ENCODE data around the gene SLC48A1.
A peak's percentile ranks its signal among the peaks of the same experiment; 100 is the strongest.

Gene SLC48A1

GRCh38 chr12:47744005-47744651 is 28.9 kb upstream of the SLC48A1 start:
- peak in 1 of 2 donors; percentile 41 for DNase-seq (ENCODE audit: low read depth in 2 of 2, low spot score in 1 of 2)

DNA sequence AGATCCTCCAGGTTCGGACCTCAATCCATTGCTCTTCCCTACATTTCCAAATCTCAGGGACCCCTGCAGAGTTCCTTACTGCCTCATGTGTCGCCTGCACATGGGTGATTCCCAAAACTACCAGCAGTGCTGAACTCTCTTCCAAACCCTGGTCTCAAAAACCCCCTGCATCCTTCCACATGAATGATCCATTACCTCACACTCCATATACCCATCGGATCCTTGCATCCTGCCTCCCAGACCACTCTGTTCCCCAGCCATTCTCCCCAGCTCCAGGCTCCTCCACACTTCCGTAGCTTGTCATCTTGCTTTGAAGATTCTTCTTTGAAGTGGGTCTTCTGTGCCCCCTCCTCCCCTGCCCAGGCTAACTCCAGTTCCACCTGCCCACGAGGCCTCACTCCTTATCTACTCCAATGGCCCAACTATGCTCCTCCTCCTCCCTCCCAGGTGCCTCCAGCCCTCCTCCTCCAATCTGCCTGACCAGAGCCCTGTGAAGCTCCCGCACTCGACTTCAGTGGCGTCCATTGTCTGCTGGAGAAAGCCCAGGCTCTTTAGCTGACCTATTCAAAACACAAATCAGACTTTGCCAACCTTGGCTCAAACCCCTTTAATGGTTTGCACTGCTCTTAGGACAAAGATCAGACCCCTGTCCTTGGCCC is 28.1 kb upstream of the SLC48A1 start:
- no peak for DNase-seq (ENCODE audit: low read depth in 2 of 2, low spot score in 1 of 2)

- DNase-seq (ENCODE audit: low read depth in 2 of 2, low spot score in 1 of 2): no peak
These were observed 27.5 kb upstream of the SLC48A1 start for GRCh38 chr12:47745485-47746041.

DNA sequence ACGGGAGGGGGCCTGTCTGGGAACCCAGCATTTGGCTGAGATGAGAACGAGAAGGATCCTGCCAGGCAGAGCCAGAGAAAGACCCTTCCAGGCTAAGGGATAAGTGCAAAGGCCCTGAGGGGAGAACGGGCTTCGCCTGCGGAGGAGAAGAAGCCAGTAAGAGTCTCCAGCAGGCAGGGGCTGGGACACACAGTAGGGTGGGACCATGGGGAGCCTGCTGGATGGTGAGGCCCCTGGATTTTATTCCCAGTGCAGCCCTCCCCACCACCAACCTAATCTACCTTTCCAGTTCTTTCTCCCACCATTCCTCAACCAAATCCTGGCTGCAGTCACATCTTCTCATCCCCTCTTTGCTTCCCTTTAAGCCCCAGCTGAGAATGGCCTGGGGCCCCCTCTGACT is 27.0 kb upstream of the SLC48A1 start:
- no peak for DNase-seq (ENCODE audit: low read depth in 2 of 2, low spot score in 1 of 2)

DNA sequence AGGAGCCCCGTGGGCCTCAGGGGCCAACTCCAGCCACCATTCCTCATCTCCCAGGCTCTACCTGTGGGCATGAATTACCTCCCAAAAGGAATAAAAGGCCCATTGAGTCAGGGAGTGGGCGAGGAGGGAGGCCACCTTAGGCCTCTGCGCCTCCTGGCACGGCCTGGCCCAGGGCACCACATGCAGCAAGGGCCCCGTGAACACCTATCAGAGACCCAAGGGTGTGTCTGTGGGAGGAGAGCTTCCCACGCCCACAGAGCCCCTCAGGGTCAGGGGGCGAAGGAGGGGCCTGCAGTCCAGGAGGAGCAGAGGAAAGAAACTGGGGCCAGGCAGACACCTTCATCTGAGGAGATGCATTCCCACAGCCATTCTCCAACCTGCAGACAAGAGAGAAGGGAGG is 26.5 kb upstream of the SLC48A1 start:
- no peak for DNase-seq (ENCODE audit: low read depth in 2 of 2, low spot score in 1 of 2)

- no peak for DNase-seq (ENCODE audit: low read depth in 2 of 2, low spot score in 1 of 2)
These were observed 25.9 kb upstream of the SLC48A1 start for GRCh38 chr12:47747126-47747525.

DNA sequence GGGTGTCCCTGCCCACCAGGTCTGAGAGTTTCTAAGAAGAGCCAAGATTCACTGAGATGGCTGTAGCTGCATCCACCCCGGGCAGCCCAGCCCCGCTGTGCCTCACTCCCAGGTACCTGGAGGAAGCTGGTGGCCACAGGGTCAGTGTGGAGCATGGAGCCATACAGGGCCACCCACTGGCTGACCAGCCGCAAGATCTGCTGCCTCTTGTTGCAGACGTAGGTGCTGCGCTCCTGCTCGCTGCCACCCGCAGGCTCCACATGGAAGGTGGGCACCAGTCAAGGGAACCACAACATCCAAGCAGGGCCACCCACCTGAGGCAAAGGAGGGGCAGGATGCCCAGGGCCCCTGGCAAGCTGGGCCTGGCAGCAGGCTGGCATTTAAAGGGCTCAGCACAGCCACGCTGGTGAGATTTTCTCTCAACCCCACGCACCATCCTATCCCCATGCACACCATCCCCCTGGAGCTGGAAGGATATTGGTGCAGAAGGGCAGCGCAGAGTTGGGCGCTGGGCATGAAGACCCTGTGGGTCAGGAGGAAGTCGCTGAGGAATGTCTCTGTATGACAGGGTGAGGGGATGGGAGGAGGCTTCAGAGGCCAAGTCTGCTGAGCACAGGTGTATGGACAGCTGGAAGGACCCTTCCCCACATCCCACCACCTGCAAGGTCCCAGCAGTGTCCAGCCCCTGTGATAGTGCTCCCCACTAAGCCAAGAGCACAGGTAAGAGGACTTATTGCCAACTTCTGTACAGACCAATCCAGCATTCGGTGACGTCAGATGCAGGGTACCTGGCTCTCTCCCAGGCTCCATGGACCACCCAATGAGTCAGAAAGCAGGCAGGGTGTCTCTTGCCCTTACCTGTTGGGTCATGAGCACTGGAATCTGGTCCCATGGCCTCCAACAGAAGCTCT is 25.2 kb upstream of the SLC48A1 start:
- no peak for DNase-seq (ENCODE audit: low read depth in 2 of 2, low spot score in 1 of 2)

DNA sequence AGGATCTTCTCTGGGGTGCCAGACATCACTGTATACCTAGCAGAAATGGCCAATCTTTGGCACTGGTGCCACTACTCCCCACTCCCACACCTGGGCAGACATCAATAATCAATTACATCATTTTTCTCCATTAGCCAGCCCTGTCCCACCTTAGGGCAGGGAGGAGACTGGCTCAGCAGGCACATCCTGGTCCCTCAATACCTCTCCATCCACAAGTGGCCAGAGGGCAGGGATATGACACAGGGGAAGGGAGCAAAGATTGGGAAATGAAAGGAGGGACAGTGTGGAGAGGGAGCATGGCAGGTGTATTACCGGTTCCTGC is 24.6 kb upstream of the SLC48A1 start:
- DNase-seq (ENCODE audit: low read depth in 2 of 2, low spot score in 1 of 2): no peak

DNA sequence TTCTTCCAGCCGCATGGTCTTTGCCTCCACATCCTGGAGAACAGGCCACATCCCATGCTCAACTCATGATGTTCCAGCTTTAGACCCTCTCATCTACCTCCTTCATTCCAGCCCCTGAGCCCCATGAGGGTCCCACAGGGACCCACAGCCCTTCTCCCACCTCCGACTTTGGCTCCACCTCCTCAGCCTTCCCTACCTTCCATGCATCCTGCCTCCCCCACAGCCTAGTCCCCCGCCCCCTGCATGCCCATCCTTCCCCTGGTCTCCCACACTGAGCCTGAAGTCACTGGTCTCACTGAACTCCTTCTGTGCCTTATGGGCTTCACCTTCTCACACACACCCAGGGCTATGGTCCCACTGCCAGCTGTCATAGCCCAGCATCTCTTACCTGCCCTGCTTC is 24.1 kb upstream of the SLC48A1 start:
- no peak for DNase-seq (ENCODE audit: low read depth in 2 of 2, low spot score in 1 of 2)

DNA sequence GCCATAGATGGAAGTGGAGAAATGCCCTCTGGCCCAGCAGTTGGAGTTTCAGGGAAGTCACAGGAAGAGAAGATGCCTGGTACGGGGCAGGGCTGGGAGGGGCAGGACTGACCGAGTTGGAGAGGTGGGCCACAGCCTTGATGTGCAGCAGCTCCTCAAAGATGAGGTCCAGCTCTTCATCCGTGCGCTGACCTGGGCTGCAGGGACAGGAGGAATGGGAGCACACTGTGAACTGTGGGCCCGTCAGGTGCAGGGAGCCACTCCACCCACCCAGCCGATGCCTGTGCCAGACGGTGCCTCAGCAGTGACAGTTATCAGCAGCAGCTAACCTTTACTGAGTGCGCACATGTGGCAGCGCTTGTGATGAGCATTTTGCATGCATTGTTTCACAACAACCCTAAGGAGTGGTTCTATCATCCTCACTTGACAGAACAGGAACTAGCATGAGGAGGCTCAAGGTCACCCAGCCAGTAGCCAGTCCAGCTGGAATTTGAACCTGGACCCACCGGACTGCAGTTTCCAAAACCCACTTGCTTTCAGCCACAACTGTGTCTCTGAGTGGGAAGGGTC is 22.7 kb upstream of the SLC48A1 start:
- DNase-seq (ENCODE audit: low read depth in 2 of 2, low spot score in 1 of 2): no peak

DNA sequence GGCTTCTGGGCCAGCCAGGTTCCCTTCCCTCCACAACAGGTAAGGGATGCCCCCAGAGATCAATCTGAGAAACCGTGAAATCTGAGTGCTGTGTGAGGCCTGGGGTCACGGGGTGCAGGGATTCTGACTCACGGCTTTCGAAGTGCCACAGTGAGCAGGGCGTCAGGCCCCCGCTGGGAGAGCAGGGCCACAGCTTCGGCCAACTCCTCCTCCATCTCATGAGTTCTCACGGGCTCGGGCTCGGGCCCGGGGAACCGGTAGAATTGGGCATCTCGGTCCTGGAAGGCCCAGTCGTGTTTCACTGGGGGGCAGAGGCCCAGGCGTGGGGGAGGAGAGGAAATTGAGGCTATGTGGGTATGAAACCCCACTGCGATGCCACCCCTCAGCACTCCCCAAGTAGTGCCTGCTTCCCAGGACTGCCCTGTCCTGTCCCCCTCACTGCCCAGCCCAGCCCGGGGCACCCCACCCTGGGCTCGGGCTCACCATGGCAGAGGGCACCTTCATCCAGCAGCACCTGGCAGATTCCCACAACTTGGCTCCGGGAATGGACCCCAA is 22.0 kb upstream of the SLC48A1 start:
- DNase-seq (ENCODE audit: low read depth in 2 of 2, low spot score in 1 of 2): no peak

DNA sequence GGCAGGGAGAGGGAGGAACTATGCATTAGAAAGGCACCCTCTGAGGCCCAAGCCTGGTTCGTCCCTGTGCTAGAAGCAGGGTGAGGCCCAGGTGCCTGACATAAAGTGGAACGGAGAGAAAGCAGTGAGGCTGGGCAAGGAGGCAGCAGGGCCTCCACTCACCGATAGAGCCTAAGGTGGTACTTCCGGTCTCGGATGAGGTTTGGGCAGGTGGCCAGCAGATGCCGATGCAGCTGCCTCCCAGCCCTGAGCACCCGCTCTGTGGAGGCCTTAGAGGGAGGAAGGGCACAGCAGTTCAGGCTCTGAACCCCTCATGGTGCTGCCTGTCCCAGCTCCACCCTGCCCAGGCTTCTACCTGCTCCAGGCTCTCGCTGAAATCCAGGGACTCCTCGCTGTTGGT is 21.5 kb upstream of the SLC48A1 start:
- no peak for DNase-seq (ENCODE audit: low read depth in 2 of 2, low spot score in 1 of 2)

DNA sequence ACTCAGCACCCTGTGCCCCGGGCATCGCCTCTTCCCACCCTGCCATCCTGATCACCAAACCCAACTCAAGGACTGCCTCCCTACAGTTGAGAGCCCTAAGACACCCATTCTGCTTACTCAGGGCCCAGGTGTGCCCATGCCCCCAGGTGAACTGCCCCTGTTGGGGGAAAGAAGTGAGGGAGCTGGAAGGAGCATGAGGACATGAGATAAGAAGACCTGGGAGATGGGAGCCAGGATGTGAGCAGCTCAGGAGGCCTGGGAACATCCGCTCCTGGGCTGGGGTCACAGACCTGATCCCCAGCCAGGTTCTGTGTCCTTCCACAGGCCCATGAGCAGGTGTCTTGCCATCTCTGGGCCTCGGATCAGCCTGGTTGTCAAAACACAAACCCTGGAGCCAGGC is 20.9 kb upstream of the SLC48A1 start:
- DNase-seq (ENCODE audit: low read depth in 2 of 2, low spot score in 1 of 2): no peak

DNA sequence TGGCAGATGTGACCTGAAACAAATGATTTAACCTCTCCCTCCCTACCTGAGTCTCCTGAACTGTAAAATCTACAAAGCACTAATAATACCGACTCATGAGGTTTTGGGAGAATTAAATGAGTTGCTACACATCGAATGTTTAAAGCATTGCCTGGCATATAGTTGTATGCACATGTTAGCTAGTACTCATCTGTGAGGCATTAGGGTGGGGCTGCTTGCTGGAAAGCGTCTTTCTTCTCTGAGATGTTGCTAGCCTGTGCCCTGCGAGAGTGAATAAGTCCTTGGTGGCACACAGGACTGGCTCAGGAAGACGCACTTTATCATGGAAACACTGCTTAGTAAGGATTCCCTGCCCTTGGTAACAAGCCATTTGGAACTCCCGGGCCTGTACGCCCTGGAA is 20.5 kb upstream of the SLC48A1 start:
- DNase-seq (ENCODE audit: low read depth in 2 of 2, low spot score in 1 of 2): no peak

- DNase-seq (ENCODE audit: low read depth in 2 of 2, low spot score in 1 of 2): no peak
These were observed 19.7 kb upstream of the SLC48A1 start for GRCh38 chr12:47753021-47754001.

- DNase-seq (ENCODE audit: low read depth in 2 of 2, low spot score in 1 of 2): no peak
These were observed 18.9 kb upstream of the SLC48A1 start for GRCh38 chr12:47754126-47754525.

GRCh38 chr12:47754881-47755280 is 18.2 kb upstream of the SLC48A1 start:
- no peak for DNase-seq (ENCODE audit: low read depth in 2 of 2, low spot score in 1 of 2)

- no peak for DNase-seq (ENCODE audit: low read depth in 2 of 2, low spot score in 1 of 2)
These were observed 17.1 kb upstream of the SLC48A1 start for GRCh38 chr12:47755655-47756562.

DNA sequence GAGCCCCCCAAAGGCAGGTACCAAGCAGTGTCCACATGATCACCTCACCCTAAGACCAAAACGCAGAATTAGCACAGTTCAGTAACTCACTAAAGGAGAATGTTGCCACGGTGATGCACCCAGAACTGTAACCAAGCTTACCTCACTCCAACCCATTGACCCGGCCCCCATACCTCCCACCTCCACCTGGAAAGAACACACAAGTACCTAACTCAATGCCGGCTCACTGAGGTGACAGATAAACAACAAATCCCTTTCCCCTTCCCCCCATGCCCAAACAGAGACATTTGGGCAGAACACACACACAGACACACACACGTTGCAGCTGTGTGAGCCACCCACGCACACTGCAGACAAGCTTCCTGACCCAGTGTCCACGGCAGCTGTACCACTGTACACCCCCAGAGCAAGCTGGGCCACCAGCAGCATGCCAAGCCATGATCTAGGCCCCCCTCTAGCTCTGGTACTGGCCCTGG is 15.6 kb upstream of the SLC48A1 start:
- no peak for DNase-seq (ENCODE audit: low read depth in 2 of 2, low spot score in 1 of 2)

Measured in stimulated activated CD8-positive, alpha-beta memory T cell treated with anti-CD3 and anti-CD28 coated beads, Interleukin-4, amount 100 ng/mL, for 1 hour (primary cell).